ENCODE measurements around the gene MAGEE2.
"Not testable (repeated sequence)": the region's sequence is repeated elsewhere in the genome, so short reads cannot be mapped to it uniquely, and the experiment has no call there.

Gene MAGEE2, protein sequence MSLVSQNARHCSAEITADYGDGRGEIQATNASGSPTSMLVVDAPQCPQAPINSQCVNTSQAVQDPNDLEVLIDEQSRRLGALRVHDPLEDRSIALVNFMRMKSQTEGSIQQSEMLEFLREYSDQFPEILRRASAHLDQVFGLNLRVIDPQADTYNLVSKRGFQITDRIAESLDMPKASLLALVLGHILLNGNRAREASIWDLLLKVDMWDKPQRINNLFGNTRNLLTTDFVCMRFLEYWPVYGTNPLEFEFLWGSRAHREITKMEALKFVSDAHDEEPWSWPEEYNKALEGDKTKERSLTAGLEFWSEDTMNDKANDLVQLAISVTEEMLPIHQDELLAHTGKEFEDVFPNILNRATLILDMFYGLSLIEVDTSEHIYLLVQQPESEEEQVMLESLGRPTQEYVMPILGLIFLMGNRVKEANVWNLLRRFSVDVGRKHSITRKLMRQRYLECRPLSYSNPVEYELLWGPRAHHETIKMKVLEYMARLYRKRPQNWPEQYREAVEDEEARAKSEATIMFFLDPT

DNA sequence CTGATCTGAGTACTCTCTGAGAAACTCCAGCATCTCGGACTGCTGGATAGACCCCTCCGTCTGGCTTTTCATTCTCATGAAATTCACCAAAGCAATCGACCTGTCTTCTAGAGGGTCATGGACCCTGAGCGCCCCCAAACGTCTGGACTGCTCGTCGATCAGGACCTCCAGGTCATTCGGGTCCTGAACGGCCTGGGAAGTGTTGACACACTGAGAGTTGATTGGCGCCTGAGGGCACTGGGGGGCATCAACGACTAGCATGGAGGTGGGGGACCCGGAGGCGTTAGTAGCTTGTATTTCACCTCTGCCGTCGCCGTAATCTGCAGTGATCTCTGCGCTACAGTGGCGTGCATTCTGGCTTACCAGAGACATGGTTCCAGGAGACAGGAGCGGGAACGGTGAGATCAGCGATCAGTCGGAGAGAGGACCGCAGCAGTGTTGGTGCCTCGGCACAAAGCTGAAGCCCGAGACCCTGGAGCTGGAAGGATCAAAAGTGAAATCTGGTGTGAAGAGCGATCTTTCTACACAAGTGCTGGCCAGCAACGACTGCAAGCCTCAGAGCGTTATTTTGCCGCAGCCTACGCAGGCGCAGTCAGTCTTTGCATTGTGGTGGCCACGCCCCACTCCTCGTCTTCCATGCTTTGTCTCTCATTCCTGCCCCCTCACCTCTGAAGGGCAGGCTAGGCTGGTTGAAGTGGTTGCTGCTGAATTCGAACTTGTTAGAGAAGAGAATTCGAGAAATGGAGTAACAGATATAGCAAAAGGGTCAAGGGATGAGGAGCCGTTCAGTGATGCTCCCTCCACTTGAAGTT is at the start of gene MAGEE2:
Gene MAGEE2, minus strand, starts transcription at position 575 of the 812 bp plus-strand sequence. Its CDS starts 203 bp downstream, at position 372.
- DNase-seq, result no peak

DNA sequence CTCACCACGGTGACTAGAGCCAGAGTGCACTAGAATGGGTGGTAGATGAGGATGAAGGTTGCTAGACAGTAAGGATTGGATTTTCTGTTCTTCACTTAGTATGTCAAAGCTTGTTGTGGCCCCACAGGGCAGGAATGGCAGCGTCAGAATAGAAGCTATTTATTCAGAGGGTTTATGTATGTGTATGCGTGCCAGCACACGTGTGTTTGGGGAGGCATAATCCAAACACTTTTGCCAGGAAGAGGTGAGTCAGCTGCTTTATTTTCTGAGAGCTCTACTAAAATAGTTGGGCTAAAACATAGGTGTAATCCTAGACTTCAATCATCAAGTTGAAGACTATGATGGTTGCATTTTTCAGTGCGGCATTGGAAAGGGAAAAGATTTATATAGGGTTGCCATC is 1.2 kb upstream of the MAGEE2 start:
- DNase-seq, result no peak

DNA sequence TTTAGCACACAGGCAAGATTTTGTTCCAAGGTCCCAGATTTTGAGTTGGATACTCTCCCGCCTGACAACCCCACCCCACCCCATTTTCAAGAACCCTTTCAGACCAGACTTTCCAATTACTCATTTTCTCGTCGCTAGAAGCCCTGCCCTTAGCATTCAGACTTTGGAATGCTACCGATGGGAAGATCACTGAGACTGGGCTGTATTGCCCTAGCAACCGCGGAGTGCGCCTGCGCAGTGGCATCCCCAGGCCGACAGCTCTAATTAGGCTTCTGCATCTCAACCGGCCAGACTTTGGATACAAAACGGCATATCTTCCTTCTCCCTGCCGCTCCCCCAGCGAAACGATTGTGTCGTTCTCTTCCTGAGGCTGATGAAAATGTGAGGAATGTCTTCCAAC is 3.4 kb downstream of the MAGEE2 start:
- no peak for DNase-seq

DNA sequence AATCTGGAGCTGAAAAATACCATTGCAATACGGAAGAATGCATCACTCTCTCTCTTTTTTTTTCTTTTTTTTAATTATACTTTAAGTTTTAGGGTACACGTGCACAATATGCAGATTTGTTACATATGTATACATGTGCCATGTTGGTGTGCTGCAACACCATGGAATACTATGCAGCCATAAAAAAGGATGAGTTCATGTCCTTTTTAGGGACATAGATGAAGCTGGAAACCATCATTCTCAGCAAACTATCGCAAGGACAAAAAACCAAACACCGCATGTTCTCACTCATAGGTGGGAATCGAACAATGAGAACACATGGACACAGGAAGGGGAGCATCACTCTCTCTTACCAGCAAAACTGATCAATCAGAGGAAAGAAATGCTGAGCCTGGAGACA is 17.0 kb downstream of the MAGEE2 start:
- DNase-seq, result not testable (repeated sequence)

DNA sequence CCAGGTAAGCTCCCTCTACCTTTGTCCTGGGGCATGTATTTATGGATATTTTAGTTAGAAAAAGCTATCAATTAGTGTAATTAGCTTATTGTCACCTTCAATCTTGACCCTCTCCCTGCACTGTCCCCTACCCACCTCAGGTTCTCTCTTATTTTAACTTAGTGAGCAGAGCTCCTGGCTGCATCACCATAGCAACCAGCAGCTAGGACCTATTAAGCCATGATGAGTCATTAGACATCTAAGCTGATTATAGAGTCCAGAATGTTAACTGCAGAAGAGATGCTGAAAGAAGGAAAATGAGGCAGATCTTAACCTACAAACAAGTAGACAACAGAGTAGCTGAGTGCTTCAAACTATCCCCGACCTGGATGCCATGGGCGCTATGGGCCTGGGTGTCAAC is 36.6 kb downstream of the MAGEE2 start:
- no peak for DNase-seq

DNA sequence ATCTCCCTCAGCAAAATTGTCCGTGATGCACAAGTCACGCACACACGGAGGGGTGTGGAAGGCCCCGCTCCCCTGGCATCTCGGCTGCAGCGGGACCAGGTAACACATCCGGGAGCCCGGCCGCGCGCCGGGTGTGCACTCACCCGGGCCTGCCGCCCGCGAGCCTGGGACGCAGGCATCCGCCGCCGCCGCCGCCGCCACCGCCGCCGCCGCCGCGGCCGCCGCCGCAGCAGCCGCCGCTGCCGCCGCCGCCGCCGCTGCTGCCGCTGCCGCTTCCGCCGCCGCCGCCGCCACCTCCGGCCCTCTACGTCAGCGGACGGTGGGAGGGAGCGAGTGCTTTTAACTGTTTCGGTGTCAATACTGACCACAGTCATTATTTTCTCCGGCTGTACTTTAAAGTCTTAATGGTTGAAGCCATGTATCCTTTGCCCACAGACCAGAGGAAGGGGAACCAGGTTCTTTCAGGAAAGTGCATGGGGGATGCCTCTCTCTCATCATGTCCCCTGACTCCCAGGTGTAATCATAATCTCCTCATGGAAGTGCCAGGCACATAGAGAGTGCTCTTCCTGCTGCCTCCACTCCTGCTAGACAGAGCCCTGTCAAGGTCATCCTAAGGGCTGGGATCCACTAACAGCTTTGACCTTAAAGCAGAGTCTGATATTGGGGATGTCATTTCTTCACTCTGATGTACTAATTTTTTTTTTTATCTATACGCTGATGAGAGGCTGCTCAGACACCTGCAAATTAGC is 38.0 kb downstream of the MAGEE2 start:
- no peak for DNase-seq

Data from NCI-H2081 treated with DMSO at 0.1 percent for 48 hours (cell line).